ENCODE results near the gene DNAH3.

DNAH3 gene

GRCh38 chr16:20906341-20907255 lies 244.0 kb downstream of the DNAH3 start:
- no peak for DNase-seq (ENCODE audit: low read depth in 2 of 2)

- DNase-seq (ENCODE audit: low read depth in 2 of 2), result no peak
Observed at GRCh38 chr16:20905576-20905975, 245.1 kb downstream of the DNAH3 start.

GRCh38 chr16:20904507-20905081 lies 246.1 kb downstream of the DNAH3 start:
- DNase-seq (ENCODE audit: low read depth in 2 of 2), result no peak

DNA sequence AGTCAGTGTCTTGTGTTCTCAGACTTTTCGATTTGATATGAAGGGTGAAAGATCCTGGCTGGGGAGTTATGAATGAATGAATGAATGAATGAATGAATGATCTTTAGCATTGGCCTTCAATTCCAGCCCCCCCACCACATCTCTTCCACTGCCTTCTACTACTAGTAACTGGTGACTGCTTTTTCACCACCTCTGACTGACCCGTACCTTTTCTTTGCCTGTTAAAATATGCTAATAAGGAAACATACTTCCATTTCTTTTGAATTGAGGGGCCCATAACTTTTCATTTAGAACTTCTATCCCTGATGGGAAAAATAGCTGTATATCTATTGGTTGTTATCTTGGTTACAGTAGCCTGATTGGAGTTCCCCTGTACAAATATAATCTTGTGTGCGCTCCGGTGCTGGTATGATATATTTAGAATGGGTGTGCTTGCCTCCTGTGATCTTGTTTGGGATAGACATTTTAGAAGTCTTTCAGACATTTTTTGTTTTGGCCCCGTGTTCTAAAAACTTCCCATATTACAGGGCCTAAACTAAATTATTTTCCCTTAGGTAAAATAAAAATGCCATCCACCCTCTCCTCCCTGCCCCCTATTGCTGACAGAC lies 246.6 kb downstream of the DNAH3 start:
- DNase-seq (ENCODE audit: low read depth in 2 of 2), result no peak

DNA sequence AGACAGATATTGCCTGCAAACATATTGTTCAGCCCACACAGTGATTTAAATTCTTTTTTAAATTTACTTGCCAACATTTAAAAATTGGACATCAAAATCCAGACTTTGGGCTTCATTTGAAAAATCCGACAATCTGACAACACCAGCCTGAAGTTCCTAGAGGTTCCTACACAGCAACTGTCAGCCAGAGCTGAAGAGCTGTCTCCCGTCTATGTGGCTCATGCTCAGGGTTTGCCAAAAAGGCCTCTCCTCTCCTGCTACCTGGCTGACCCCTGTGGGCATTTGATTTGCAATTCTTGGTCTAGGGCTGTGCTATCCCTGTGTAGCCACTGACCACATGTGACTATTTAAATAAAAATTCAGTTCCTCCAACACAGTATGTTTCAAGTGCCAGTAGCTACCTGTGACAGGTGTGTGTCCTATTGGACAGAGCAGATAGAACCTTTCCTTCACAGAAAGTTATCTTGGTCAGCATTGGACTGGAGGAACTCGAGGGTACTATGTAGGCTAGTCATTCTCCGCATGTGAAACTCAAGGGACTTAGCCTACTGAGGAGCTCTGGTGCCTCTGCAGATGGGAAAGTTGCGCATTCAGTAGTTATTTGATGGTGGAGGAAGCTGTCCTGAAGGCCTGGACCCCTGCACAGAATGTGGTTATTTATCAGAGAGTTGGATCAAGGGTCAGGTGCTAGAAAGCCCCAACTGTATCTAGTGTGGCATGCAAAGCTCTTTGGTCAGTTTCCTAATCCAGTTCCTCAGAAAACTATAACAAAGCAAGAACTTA lies 247.3 kb downstream of the DNAH3 start:
- DNase-seq (ENCODE audit: low read depth in 2 of 2), result no peak

DNA sequence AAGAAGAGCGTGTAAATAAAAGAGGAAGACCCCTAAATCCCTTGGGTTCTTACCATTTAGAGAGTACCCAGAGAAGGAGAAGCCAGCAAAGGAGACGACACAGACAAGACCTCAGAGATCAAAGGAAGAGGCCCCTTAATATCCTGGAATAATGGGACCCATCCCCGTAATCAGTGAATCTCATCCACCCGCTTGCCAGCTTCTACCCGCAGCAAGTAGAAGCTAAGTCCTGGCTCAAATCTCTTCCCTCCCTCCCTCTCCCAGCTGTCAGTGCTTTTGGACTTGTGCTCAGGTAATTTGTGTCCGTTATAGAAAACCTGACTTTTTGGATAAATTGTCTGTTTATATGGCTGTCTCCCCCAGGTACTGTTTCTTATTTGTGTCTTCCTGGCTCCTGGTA lies 248.2 kb downstream of the DNAH3 start:
- no peak for DNase-seq (ENCODE audit: low read depth in 2 of 2)

DNA sequence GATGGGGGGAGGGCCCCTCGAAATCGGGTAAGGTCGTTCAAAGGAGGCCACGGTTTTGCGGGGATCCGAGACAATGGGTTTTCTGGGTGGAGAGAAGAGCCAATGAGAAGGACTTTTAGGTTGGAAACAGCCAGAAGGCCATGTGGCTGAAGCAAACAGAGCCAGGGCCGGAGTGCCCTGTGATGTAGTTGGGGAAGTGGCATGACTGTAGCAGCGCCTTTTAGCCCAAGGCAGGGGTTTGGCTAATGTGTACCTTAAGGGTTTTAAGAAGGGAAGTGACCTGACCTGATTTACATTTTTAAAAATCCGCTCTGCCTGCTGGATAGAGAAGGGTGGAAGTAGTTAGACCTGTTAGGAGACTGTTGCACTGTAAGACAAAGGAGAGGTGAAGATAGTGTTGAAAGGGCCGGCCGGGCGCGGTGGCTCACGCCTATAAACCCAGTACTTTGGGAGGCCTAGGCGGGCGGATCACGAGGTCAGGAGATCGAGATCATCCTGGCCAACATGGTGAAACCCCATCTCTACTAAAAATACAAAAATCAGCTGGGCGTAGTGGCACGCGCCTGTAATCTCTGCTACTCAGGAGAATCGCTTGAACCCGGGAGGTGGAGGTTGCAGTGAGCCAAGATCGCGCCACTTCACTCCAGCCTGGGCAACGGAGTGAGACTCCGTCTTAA lies 249.1 kb downstream of the DNAH3 start:
- DNase-seq (ENCODE audit: low read depth in 2 of 2), result no peak

DNA sequence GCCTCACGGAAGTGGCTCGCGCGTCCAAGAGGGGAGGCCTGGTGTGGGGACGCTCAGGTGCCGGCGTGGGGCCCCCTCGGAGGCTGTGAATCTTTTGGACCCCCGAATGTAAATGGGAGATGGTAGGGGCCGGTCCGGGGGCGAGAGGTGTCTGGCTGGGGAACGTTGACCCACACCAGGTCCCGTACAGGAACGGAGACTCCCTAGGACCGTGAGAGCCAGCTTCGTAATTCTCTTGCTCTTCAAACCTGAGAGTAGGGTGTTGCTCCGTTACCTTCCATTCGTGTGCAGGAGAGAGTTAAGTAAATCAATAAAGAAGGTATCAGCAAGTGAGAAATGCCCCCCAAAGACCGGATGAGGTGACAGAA lies 249.6 kb downstream of the DNAH3 start:
- DNase-seq (ENCODE audit: low read depth in 2 of 2), result no peak

DNA sequence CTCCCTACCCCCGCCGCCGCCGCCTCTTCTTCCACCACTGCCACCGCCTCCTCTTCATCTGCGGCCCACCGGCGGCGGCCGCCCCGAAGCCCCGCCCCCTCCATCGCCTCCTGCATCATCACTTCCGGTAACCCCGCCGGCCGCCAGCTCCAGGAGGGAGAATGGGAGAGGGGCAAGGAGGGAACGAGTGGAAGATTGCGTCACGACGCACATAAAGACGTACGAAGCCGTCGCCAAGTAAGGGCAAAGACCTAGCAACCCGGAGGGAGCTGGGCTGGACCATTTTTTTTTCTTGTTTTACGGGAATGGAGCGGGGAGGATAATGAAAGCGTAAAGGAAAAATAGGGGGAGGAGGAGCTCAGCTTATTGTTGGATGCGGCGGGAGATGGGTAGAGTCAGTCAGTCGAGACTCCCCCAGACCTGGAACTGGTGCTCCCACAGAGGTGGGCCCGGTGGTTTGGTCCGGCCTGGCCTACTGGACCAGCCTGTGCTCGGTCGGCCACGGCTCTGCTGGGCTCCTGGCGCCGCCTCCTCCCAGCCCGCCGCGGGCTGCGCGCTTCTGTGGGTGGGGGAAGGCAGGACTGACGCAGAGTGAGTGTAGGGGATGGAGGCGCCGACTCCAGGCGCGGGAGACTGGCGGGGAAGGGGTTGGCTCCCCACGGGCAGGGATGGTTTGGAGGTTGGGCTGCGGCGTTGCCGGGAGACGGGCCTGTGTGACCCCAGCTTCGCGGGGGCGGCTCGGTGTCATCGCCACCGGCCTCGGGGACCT lies 250.2 kb downstream of the DNAH3 start, which contains the start of the genes DCUN1D3 and LYRM1:
Gene DCUN1D3 (minus strand): TSS at position 60 of the 769 bp plus-strand sequence. CDS start 37,820 bp downstream, outside the sequence.
Gene LYRM1 (plus strand): TSS at position 473 of the 769 bp plus-strand sequence. CDS start 14,785 bp downstream, outside the sequence.
- peak; percentile 60 to 80 for DNase-seq (ENCODE audit: low read depth in 2 of 2)

- DNase-seq (ENCODE audit: low read depth in 2 of 2), result no peak
Observed at GRCh38 chr16:20899477-20900298, 251.0 kb downstream of the DNAH3 start.

- DNase-seq (ENCODE audit: low read depth in 2 of 2), result no peak
Observed at GRCh38 chr16:20899071-20899470, 251.6 kb downstream of the DNAH3 start.

- no peak for DNase-seq (ENCODE audit: low read depth in 2 of 2)
Observed at GRCh38 chr16:20897922-20898321, 252.7 kb downstream of the DNAH3 start.

DNA sequence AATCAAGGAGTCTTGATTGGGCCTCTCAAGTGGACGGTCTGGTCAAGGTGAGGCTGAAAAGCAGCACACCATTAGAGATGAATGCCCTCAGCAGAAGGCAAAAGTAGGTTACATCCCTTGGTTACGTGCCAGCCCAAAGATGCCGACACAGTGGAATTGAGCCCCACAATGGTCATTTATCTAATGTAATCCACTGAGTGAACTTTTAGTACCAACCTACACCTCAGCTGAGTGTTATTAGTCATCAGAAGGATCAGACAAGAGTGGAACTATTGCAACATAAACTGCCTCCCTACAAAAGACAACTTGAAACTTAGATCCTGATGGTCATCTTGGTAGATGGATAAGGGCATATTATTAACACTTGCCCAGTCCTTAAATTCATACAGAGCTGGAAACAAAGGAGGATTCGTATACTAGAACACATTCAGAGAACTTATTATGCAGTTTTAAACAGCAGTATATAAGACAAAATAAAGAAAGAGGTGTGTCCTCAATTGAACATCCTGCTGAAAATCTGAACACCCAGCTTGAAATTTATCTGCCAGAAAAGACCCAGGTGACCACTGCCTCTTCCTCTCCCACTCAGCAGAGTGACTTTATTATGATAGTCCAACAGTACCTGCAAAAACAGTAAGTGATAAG lies 253.3 kb downstream of the DNAH3 start:
- DNase-seq (ENCODE audit: low read depth in 2 of 2), result no peak

DNA sequence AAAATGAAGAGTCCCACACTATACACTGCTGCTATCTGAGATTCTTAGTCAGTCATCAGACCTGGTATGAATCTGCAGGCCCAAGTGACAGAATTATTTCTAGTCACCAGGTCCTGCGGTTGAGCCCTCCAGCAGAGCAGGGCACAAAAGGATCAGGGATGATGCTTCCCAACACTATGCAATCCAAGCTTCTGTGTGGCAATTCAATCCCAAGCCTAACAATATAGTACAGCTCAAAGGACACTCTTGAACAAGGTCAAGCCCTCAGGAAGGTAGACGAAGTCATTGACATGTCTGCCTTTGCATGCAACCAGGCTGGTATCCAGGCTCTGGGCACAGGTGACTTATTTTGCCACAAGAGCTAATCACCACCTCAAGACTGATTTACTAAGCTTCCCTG lies 256.3 kb downstream of the DNAH3 start:
- DNase-seq (ENCODE audit: low read depth in 2 of 2), result no peak

DNA sequence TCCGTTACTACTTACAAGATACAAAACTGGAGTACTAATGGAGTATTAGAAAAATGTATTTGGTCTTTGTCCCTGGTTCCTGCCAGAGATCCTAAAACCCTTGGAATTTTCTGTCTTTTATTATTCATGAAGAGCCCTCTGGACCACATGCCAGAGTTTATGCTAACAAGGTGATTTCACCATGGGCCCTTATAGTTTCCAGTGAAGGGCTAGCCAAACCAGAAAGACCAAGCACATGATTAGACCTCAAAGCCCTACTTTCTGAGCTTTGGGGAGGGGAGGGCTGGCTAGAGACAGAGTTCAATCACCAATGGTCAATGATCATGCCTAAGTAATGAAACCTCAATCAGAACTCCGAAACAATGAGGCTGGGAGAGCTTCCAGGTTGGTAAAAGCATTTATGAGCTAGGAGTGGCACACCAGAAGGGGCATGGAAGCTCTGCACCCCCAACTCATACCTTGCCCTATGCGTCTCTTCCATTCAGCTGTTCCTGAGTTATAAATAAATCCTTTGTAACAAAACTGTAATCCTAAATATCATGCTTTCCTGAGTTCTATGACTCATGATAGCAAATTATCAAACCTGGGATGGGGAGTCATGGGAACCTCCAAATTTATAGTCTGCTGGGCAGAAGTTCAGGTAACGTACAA lies 260.9 kb downstream of the DNAH3 start:
- DNase-seq (ENCODE audit: low read depth in 2 of 2), result no peak

DNA sequence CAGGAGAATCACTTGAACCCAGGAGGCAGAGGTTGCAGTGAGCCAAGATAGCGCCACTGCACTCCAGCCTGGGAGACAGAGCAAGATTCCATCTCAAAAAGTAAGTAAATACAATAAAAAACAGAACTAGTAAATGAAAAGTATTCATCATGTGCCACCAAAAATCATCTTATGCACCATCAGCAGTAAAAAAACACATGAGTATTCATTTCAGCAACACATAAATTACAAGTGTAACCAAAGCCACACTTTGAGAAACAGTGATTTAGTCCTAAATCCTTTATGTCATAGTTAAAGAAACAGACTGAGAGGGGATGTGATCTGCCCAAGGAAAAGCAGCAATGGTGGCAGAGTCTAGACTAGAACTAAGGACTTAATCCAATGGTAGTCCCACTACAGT lies 263.4 kb downstream of the DNAH3 start:
- no peak for DNase-seq (ENCODE audit: low read depth in 2 of 2)

- no peak for DNase-seq (ENCODE audit: low read depth in 2 of 2)
Observed at GRCh38 chr16:20886320-20886719, 264.3 kb downstream of the DNAH3 start.

DNA sequence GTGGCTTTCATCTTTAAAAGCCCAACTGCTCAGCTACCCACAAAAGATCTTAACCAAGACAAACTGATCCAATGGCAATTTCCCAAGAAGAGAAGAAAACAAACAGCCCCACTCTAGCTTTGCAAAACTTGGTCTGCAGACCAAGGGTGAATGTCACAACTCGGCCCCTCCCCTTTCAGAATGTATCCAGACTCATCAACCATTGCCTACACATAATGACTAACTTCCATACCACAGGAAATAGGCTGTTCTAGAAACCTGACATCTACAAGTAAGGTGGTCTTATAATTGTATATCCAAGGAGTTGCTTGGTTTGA lies 266.4 kb downstream of the DNAH3 start:
- DNase-seq (ENCODE audit: low read depth in 2 of 2), result no peak
